K562 (cell line): ENCODE results near the gene MRPL28. TPM values are rescaled to one million over a fixed set of nuclear protein-coding genes. Genes with fewer than 3 reads are reported as not detected.

Experiments
- ATAC-seq: fragments of 200-7000 bp; cut with Tn5 transposase; 3 replicates; pipeline ENCODE4 v1.9.1; 2020; ENCODE audit warnings: moderate library complexity
- BruUV-seq: library from RNA; stranded (reverse); fragments of 400-500 nt; replicated peaks from 2 replicates; lab custom pipeline; 2021; lab: Mats Ljungman, UMichigan
- CTCF ChIA-PET: fragments of 300-600 bp; formaldehyde crosslinking; extraction: SDS; loops from one replicate; lab custom pipeline; 2021; ENCODE audit warnings: low intra/inter-chr PET ratio; lab: Yijun Ruan, JAX
- POLR2A ChIA-PET: fragments of 300-600, 350-650 bp; sonication (Branson Sonifier 250); formaldehyde crosslinking; extraction: SDS; loops from one replicate; lab custom pipeline; 2021; ENCODE audit warnings: antibody characterized with exemption, inconsistent platforms; lab: Yijun Ruan, JAX
- DNase-seq, 4 experiments: peaks; one replicate each; pipeline versions ENCODE4 v3.0.0 to v3.0.0-alpha.2; 2011 to 2018; ENCODE audit warnings: low spot score in 3 of 4, mixed read lengths in 3 of 4; ENCODE audit errors: extremely low read depth in 1 of 4
- FAIRE-seq: peaks from 2 replicates; lab custom pipeline; 2011; peaks lifted over from hg19 to GRCh38; lab: Jason Lieb, UNC
- H2AFZ ChIP-seq: 2 replicates; pipeline ENCODE4 v1.6.0; 2011; ENCODE audit warnings: low read depth, low read length, control low read depth, inconsistent platforms
- H3K27ac ChIP-seq: fragments of 200-600 bp; 3 replicates; pipeline ENCODE4 v1.8.0; 2011; ENCODE audit warnings: low read depth, mild to moderate bottlenecking, control low read depth, inconsistent platforms, low read length, moderate library complexity, mixed read lengths; ENCODE audit errors: extremely low read depth
- H3K27me3 ChIP-seq, 2 experiments: fragments of 300-600 bp in 1 of 2; 2 replicates in 1 of 2; 3 replicates in 1 of 2; pipeline versions ENCODE4 v1.6.0 to v1.8.0; 2011; ENCODE audit warnings: inconsistent platforms in 2 of 2, low read length in 2 of 2, mild to moderate bottlenecking in 1 of 2, mixed read lengths in 1 of 2, moderate library complexity in 1 of 2; ENCODE audit not compliant: control insufficient read depth in 2 of 2, insufficient read depth in 2 of 2
- H3K36me3 ChIP-seq: fragments of 300-600 bp; 3 replicates; pipeline ENCODE4 v1.8.0; 2011; ENCODE audit warnings: mild to moderate bottlenecking, low read length, inconsistent platforms; ENCODE audit not compliant: control insufficient read depth, insufficient read depth
- H3K4me1 ChIP-seq, 2 experiments: fragments of 200-600 bp in 1 of 2; replicated peaks in 1 of 2; 2 replicates in 1 of 2; 3 replicates in 1 of 2; pipeline versions ENCODE4 v1.5.1 to v1.8.0; 2011; ENCODE audit warnings: inconsistent platforms in 2 of 2, low read length in 2 of 2, mild to moderate bottlenecking in 1 of 2, mixed read lengths in 1 of 2, moderate library complexity in 1 of 2; ENCODE audit not compliant: control insufficient read depth in 2 of 2, insufficient read depth in 2 of 2
- H3K4me2 ChIP-seq: 2 replicates; pipeline ENCODE4 v1.6.1; 2011; ENCODE audit warnings: low read length, control low read depth, inconsistent platforms, mixed read lengths; ENCODE audit not compliant: insufficient read depth
- H3K4me3 ChIP-seq: fragments of 200-600 bp; sonication (generic), shearing (Covaris generic); 2 replicates; pipeline ENCODE4 v1.5.1; 2016; ENCODE audit warnings: control low read depth, inconsistent platforms
- H3K79me2 ChIP-seq: fragments of 200-600 bp; 3 replicates; pipeline ENCODE4 v1.8.0; 2011; ENCODE audit warnings: low read length, inconsistent platforms; ENCODE audit not compliant: control insufficient read depth, insufficient read depth
- H3K9ac ChIP-seq, 2 experiments: 2 replicates each; pipeline versions ENCODE4 v1.6.0 to v1.6.1; 2011; ENCODE audit warnings: low read depth in 2 of 2, low read length in 2 of 2, control low read depth in 1 of 2, inconsistent platforms in 1 of 2, mild to moderate bottlenecking in 1 of 2, mixed read lengths in 1 of 2; ENCODE audit not compliant: insufficient read depth in 1 of 2
- H3K9me1 ChIP-seq: one replicate; pipeline ENCODE4 v1.6.0; 2011; ENCODE audit warnings: inconsistent platforms, mild to moderate bottlenecking, low read length, moderate library complexity; ENCODE audit not compliant: control insufficient read depth, insufficient read depth
- H3K9me3 ChIP-seq: replicated peaks from 2 replicates; pipeline ENCODE4 v1.5.1; 2011; ENCODE audit warnings: low read depth, low read length, inconsistent platforms; ENCODE audit not compliant: control insufficient read depth, insufficient read depth
- H4K20me1 ChIP-seq: replicated peaks from 2 replicates; pipeline ENCODE4 v1.6.1; 2011; ENCODE audit warnings: low read length, inconsistent platforms, mixed read lengths; ENCODE audit not compliant: control insufficient read depth, insufficient read depth
- CC2D1A ChIP-seq: fragments of 450-650 bp; IDR thresholded peaks from 2 replicates; pipeline ENCODE4 v1.6.1; 2017; ENCODE audit warnings: mild to moderate bottlenecking
- CTCF ChIP-seq, 3 experiments: IDR thresholded peaks in 2 of 3; conservative IDR thresholded peaks in 1 of 3; 2 replicates each; pipeline ENCODE4 v1.5.1; 2011 to 2012; ENCODE audit warnings: low read length in 3 of 3, mild to moderate bottlenecking in 3 of 3, control low read depth in 2 of 3, improper control_type of control experiment in 1 of 3, inconsistent platforms in 1 of 3, low read depth in 1 of 3, mixed read lengths in 1 of 3, moderate library complexity in 1 of 3; ENCODE audit not compliant: insufficient read depth in 2 of 3
- E2F3 ChIP-seq: fragments of 250-450 bp; sonication (Bioruptor Pico); IDR thresholded peaks from 2 replicates; pipeline ENCODE4 v1.4.0; 2020; ENCODE audit warnings: mild to moderate bottlenecking
- GTF2E2 ChIP-seq: fragments of 200-800 bp; sonication (Bioruptor generic); IDR thresholded peaks from 2 replicates; pipeline ENCODE4 v1.6.1; 2016; ENCODE audit warnings: missing genetic modification characterization, missing compliant biosample characterization
- HDAC6 ChIP-seq: IDR thresholded peaks from 2 replicates; pipeline ENCODE4 v1.6.1; 2012; ENCODE audit warnings: low read depth, mild to moderate bottlenecking, control low read depth, inconsistent platforms, low read length, moderate library complexity
- KHSRP ChIP-seq: fragments of 450-650 bp; IDR thresholded peaks from 2 replicates; pipeline ENCODE4 v1.6.1; 2017
- L3MBTL2 ChIP-seq: fragments of 450-650 bp; IDR thresholded peaks from 2 replicates; pipeline ENCODE4 v1.6.1; 2016; ENCODE audit warnings: mild to moderate bottlenecking, moderate library complexity
- MAX ChIP-seq: sonication (generic); formaldehyde crosslinking; IDR thresholded peaks from 2 replicates; pipeline ENCODE4 v1.9.0; 2022; ENCODE audit warnings: mild to moderate bottlenecking, missing genetic modification reagents
- SMARCA5 ChIP-seq: fragments of 450-650 bp; IDR thresholded peaks from 2 replicates; pipeline ENCODE4 v1.6.1; 2016
- TCFL5 ChIP-seq: fragments of 250-450 bp; sonication (Bioruptor Pico); conservative IDR thresholded peaks from 2 replicates; pipeline ENCODE4 v1.6.1; 2021; ENCODE audit warnings: mild to moderate bottlenecking, moderate library complexity, matching md5 sums
- TOE1 ChIP-seq, 2 experiments: fragments of 450-650 bp in 1 of 2; sonication (generic) in 1 of 2; formaldehyde crosslinking in 1 of 2; IDR thresholded peaks; 2 replicates each; pipeline versions ENCODE4 v1.7.1 to v1.8.0; 2016 to 2022; ENCODE audit warnings: borderline replicate concordance in 2 of 2, mild to moderate bottlenecking in 2 of 2, antibody characterized with exemption in 1 of 2, inconsistent platforms in 1 of 2, low read depth in 1 of 2, missing genetic modification reagents in 1 of 2, moderate library complexity in 1 of 2
- ZBTB9 ChIP-seq: fragments of 450-650 bp; formaldehyde crosslinking; IDR thresholded peaks from 2 replicates; pipeline ENCODE4 v1.4.0; 2020; ENCODE audit warnings: mild to moderate bottlenecking, moderate library complexity
- ZNF277 ChIP-seq: fragments of 250-450 bp; sonication (Bioruptor Pico); IDR thresholded peaks from 2 replicates; pipeline ENCODE4 v1.8.0; 2022; ENCODE audit warnings: inconsistent platforms, mild to moderate bottlenecking, moderate library complexity, borderline replicate concordance
- ZNF655 ChIP-seq: fragments of 250-450 bp; sonication (Bioruptor Pico); IDR thresholded peaks from 2 replicates; pipeline ENCODE4 v1.5.0; 2021
- WGBS: fragments of 100-300 bp; shearing (Covaris generic); methylation state at CpG from one replicate; pipeline ENCODE4 v1.1.6; 2016; ENCODE audit warnings: low coverage, mixed read lengths; ENCODE audit not compliant: insufficient coverage; ENCODE audit errors: missing lambda C conversion rate; 5-methylcytosine and 5-hydroxymethylcytosine counted together
- in situ Hi-C: fragments of 300-500 bp; cut with MboI; formaldehyde crosslinking; loops from 4 replicates; pipeline ENCODE4 v1.15.0; 2018; ENCODE audit warnings: inconsistent platforms, mixed read lengths
- intact Hi-C: fragments of 100-400 bp; cut with micrococcal nuclease; formaldehyde crosslinking; loops from 2 replicates; pipeline ENCODE4 v1.14.2; 2022
- polyA plus RNA-seq, 8 experiments: library from polyadenylated mRNA; depleted of rRNA in 4 of 8; stranded (reverse) in 5 of 8; unstranded in 3 of 8; fragments of >200 nt; fragmentation: Nextera tagmentation in 2 of 8; fragmentation: Illumina TruSeq in 1 of 8; extraction: Ambion mirVana in 2 of 8; extraction: Trizol in 1 of 8; gene quantifications; 2 replicates each; pipeline versions ENCODE4 v1.2.1 to v1.2.3, GENCODE V29; 2011 to 2014; ENCODE audit warnings: inconsistent platforms in 1 of 8, missing spikeins in 1 of 8
- total RNA-seq, 7 experiments: library from RNA; depleted of rRNA in 6 of 7; stranded (reverse); fragments of >200 nt in 6 of 7; fragmentation: Illumina TruSeq in 2 of 7; extraction: Trizol in 2 of 7; gene quantifications; 2 replicates each; pipeline versions ENCODE4 v1.2.1 to v1.2.3, GENCODE V29; 2011 to 2021; ENCODE audit warnings: low replicate concordance in 1 of 7

MRPL28 gene
- total and polyA plus RNA-seq, 9 of the 15 experiments (the other 6 are each of a cell fraction or from before 2014, with no cell fraction given) = 2.5 to 323 (median 175) TPM

GRCh38 chr16:364595-365491, 5.5 kb downstream of the MRPL28 start:
- WGBS = 64% methylated on average over 19 of the region's 19 CpGs
- Histone ChIP-seq H3K9me1 (peaks cover 4% of the 10 kb centered on the region), H3K27me3 (no peaks in the 10 kb centered on the region), H3K79me2 (peaks cover 11% of the 10 kb centered on the region), H3K4me3 (no peak overlapping the region), H3K27ac (no peak overlapping the region), H3K36me3 (peaks cover 39% of the 10 kb centered on the region; the same call in 2 of the 3 replicates), H2AFZ (no peak overlapping the region), H3K4me2 (no peak overlapping the region), H3K9me3 (no peaks in the 10 kb centered on the region), H3K9ac (peak overlapping the region in 1 of 2 experiments; percentile 85; a peak in 3 of 4 replicates), H3K4me1 (peaks cover 6 to 82% of the 10 kb centered on the region in 2 experiments; a peak in 4 of 5 replicates), H4K20me1 (no peaks in the 10 kb centered on the region)
- ATAC-seq (peak; percentile 7; the same call in 2 of the 3 replicates), DNase-seq (peak in 2 of 4 experiments; percentile 42 to 50), FAIRE-seq (no peak)
- CTCF ChIA-PET = no interaction called here
- in situ Hi-C loops (no loop called here), intact Hi-C loops (no loop called here)
- BruUV-seq = no TSS peak
- POLR2A ChIA-PET = interaction anchor here (0.5 to 1.4 kb wide), 4 partner anchors 9 to 240 kb away, joined by 3 to 4 read pairs (median 3); partner anchors contain the start of gene AXIN1
- TF ChIP-seq CTCF (IDR thresholded peaks at IDR 0.05 in 2 of 3, conservative IDR thresholded peaks at IDR 0.05 in 1 of 3; ENCODE audit: insufficient read depth in 2 of 3, low read depth in 1 of 3, low read length in 3 of 3) = 0 out of 6 replicates have a peak, but pooled peaks of 1 of the 3 experiments have one; percentile 14
- no peak for TF ChIP-seq HDAC6
- TF ChIP-seq ZNF277 (CRISPR knock-in tag) = no peak
- no peak for TF ChIP-seq TCFL5 (CRISPR knock-in tag)
- TF ChIP-seq SMARCA5 = no peak
- TF ChIP-seq GTF2E2 (tag) = no peak
- TF ChIP-seq MAX (CRISPR knock-in tag) = peak; percentile 84
- no peak for TF ChIP-seq TOE1 (IDR thresholded peaks at IDR 0.05; ENCODE audit: borderline replicate concordance)
- TF ChIP-seq TOE1 (CRISPR knock-in tag; IDR thresholded peaks at IDR 0.05; ENCODE audit: borderline replicate concordance, low read depth) = no peak
- no peak for TF ChIP-seq CC2D1A
- TF ChIP-seq E2F3 (CRISPR knock-in tag) = no peak
- no peak for TF ChIP-seq ZBTB9 (CRISPR knock-in tag)
- TF ChIP-seq KHSRP = no peak
- TF ChIP-seq L3MBTL2 = peak; percentile 41; the same call in 1 of the 2 replicates
- TF ChIP-seq ZNF655 = no peak
